ENCODE results near the gene HSPG2.

HSPG2 gene

DNA sequence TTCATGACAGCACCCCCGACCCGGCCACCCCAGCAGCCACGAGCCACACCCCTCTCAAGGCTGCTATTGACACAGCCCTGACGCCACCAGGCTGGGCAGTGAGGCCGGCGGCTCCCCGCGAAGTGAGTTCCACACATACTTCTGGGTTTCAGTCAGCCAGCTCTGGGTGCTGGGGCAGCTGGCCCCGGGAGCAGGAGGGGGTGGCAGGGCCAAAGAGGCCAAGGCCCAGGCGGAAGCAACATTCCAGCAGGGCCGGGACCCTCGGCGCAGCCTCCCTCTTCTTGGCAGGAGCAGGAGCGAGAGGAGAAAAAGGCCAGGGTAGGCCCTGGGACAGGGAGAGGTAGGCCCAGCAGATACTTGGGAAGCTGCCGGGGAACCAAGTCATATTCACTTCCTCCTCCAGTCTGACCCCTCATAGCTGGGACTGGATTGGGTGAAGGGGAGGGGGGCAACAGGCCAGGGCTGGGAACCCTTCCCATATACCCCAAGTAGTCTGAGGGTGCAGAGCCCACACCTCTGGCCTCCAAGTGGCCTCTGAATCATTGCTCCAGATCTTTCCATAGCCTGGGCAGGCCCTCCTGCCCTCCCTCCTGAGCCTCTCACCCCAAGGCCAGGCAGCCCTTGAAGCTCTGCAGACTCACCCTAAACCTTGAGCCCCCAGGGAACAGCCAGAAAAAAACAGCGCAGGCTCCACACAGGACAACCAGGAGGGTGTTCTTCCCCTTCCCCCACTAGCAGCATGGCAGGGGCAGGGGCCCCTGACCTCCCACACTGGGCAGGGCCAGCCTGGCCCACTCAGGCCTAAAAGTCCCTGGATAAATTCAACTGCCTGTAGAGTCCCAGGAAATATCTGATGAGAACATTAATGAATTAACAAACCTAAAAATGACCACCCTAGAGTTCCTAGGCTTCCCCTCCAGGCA lies 5.7 kb downstream of the HSPG2 start:
- Histone ChIP-seq H3K79me2 (ENCODE audit: insufficient read depth, low read length) (no peaks in the 10 kb centered on the region), H2AFZ (ENCODE audit: low read length) (no peak overlapping the region), H3K27me3 (ENCODE audit: insufficient read depth, low read length) (peaks cover 11% of the 10 kb centered on the region; the same call in 1 of the 2 replicates), H3K4me3 (ENCODE audit: low read depth, low read length, poor library complexity, severe bottlenecking) (no peak overlapping the region), H3K27ac (ENCODE audit: low read depth, low read length, poor library complexity, severe bottlenecking) (no peak overlapping the region), H3K4me1 (ENCODE audit: insufficient read depth, low read length, severe bottlenecking) (no peaks in the 10 kb centered on the region), H3K9ac (ENCODE audit: low read length) (no peak overlapping the region), H3F3A (ENCODE audit: insufficient read depth, low read length) (no peaks in the 10 kb centered on the region), H3K4me2 (ENCODE audit: low read length) (no peak overlapping the region), H4K20me1 (ENCODE audit: insufficient read depth, low read length) (no peaks in the 10 kb centered on the region), H3K36me3 (ENCODE audit: insufficient read depth, low read length) (no peaks in the 10 kb centered on the region), H3K9me2 (ENCODE audit: low read depth, low read length) (no peaks in the 10 kb centered on the region), H3K9me3 (ENCODE audit: low read length) (no peaks in the 10 kb centered on the region)
- TF ChIP-seq EZH2 (IDR thresholded peaks at IDR 0.05; ENCODE audit: borderline replicate concordance, low read length) = no peak
- TF ChIP-seq CTCF (IDR thresholded peaks at IDR 0.05; ENCODE audit: low read length) = no peak

DNA sequence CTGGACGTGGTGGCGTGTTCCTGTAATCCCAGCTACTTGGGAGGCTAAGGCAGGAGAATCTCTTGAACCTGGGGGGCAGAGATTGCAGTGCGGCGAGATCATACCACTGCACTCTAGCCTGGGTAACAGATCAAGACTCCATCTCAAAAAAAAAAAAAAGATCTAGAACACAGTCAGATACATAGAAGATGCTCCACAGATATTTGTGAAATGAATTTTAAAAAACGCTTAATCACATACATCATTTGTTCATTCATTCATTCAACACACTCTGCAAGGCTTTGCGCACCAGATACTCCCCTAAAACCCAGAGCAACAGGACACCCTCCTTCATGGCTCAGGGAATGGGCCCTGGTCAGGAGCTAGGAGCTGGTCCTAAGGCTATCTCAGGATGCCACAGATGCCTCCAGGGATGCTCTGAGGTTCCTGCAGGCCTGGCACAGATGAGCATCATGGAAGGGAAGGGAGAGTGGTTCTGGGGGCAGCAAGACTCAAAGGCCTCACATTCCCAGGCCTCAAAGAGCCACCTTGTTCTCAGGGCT lies 6.4 kb downstream of the HSPG2 start:
- H3K36me3 ChIP-seq (ENCODE audit: insufficient read depth, low read length) = no peaks in the 10 kb centered on the region
- no peak overlapping the region for H2AFZ ChIP-seq (ENCODE audit: low read length)
- no peak for TF ChIP-seq CTCF (IDR thresholded peaks at IDR 0.05; ENCODE audit: low read length)
- no peak for TF ChIP-seq EZH2 (IDR thresholded peaks at IDR 0.05; ENCODE audit: borderline replicate concordance, low read length)
- no peaks in the 10 kb centered on the region for H4K20me1 ChIP-seq (ENCODE audit: insufficient read depth, low read length)
- no peak overlapping the region for H3K4me3 ChIP-seq (ENCODE audit: low read depth, low read length, poor library complexity, severe bottlenecking)
- H3K4me1 ChIP-seq (ENCODE audit: insufficient read depth, low read length, severe bottlenecking) = no peaks in the 10 kb centered on the region
- H3F3A ChIP-seq (ENCODE audit: insufficient read depth, low read length) = no peaks in the 10 kb centered on the region
- 0 out of 2 replicates have a peak, but pooled peaks cover 6% of the 10 kb centered on the region for H3K27me3 ChIP-seq (ENCODE audit: insufficient read depth, low read length)
- H3K4me2 ChIP-seq (ENCODE audit: low read length) = no peak overlapping the region
- H3K9me3 ChIP-seq (ENCODE audit: low read length) = no peaks in the 10 kb centered on the region
- H3K27ac ChIP-seq (ENCODE audit: low read depth, low read length, poor library complexity, severe bottlenecking) = no peak overlapping the region
- H3K9me2 ChIP-seq (ENCODE audit: low read depth, low read length) = no peaks in the 10 kb centered on the region
- no peak overlapping the region for H3K9ac ChIP-seq (ENCODE audit: low read length)
- no peaks in the 10 kb centered on the region for H3K79me2 ChIP-seq (ENCODE audit: insufficient read depth, low read length)

DNA sequence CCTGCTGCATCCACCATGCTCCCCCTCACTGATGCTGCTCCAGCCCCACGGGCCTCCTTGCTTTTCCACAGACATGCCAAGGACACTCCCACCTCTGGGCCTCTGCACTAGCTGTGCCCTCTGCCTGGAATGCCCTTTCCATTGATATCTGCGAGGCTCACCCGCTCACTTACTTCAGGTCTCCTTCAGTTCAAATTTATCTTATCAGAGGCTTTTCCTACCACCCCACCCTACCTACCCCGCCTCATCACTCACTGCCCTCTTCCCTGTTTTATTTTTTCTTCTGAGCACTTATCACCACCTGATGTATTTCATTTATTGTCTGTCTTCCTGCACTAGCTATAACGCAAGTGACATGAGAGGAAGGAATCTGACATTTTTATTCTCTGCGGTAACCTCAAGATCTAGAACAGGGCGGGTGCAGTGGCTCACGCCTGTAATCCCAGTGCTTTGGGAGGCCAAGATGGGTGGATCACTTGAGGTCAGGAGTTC lies 7.0 kb downstream of the HSPG2 start:
- Histone ChIP-seq H3F3A (ENCODE audit: insufficient read depth, low read length) (no peaks in the 10 kb centered on the region), H3K27me3 (ENCODE audit: insufficient read depth, low read length) (0 out of 2 replicates have a peak, but pooled peaks cover under 1% of the 10 kb centered on the region), H3K4me1 (ENCODE audit: insufficient read depth, low read length, severe bottlenecking) (no peaks in the 10 kb centered on the region), H3K4me3 (ENCODE audit: low read depth, low read length, poor library complexity, severe bottlenecking) (no peak overlapping the region), H2AFZ (ENCODE audit: low read length) (no peak overlapping the region), H3K9me2 (ENCODE audit: low read depth, low read length) (no peaks in the 10 kb centered on the region), H3K79me2 (ENCODE audit: insufficient read depth, low read length) (no peaks in the 10 kb centered on the region), H3K4me2 (ENCODE audit: low read length) (no peak overlapping the region), H3K9ac (ENCODE audit: low read length) (no peak overlapping the region), H3K9me3 (ENCODE audit: low read length) (no peaks in the 10 kb centered on the region), H3K27ac (ENCODE audit: low read depth, low read length, poor library complexity, severe bottlenecking) (no peak overlapping the region), H4K20me1 (ENCODE audit: insufficient read depth, low read length) (no peaks in the 10 kb centered on the region), H3K36me3 (ENCODE audit: insufficient read depth, low read length) (no peaks in the 10 kb centered on the region)
- TF ChIP-seq CTCF (IDR thresholded peaks at IDR 0.05; ENCODE audit: low read length) (no peak), EZH2 (IDR thresholded peaks at IDR 0.05; ENCODE audit: borderline replicate concordance, low read length) (no peak)

Measured in OCI-LY1 (cell line).